ENCODE measurements around the gene ERN1. TPM values are rescaled to one million over a fixed set of nuclear protein-coding genes. Genes with fewer than 3 reads are reported as not detected.

The ERN1 gene
- polyA plus RNA-seq, 3 donors from 2014 or later, result 30.7 to 52.9 (median 31.3) TPM

DNA sequence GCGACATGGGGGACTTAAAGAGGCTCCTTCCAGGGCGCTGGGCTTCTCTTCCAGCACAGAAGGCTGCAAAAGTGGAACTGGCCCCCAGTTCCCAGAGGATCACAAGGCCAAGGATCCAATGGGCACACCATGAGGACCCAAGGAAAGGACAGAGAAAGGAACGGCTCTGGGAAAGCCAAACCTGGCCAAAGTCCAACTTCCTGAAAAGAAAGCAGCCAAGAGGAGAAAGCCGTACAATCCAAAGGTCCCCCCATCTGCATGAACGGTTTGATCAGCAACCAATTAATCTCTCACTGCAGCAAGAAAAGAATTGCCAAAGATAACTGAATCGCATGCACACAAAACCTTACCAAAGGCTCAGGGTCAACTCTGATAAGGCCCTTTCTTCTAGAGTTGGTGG lies 89.7 kb downstream of the ERN1 start:
- Mint-ChIP-seq H3K27ac (peak overlapping the region in 4 of 6 donors; percentile 23 to 83 (median 42)), H3K36me3 (peaks cover 41 to 61% (median 41%) of the 10 kb centered on the region in 3 donors), H3K4me3 (no peak overlapping the region), H3K9me3 (no peaks in the 10 kb centered on the region), H3K27me3 (ENCODE audit: low read depth in 3 of 3) (peaks cover 0 to 7% (median 5%) of the 10 kb centered on the region in 3 donors), H3K4me1 (peaks cover 4 to 26% of the 10 kb centered on the region in 2 donors)
- DNase-seq, result no peak

DNA sequence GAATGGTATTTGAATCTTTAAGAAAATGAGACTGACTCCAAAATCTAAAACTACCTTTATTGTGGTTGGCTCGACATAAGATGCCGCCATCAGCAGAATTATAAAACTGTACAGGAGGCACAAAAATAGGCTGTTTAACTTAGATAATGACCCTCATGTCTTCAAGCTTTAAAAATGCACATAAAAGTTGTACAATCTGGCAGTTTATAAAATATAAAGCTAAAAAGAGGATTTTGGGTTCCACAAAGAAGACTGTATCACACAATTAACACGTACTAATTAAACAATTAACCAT lies 90.9 kb downstream of the ERN1 start:
- Mint-ChIP-seq H3K36me3 (peaks cover 30 to 51% (median 35%) of the 10 kb centered on the region in 3 donors), H3K9me3 (no peaks in the 10 kb centered on the region), H3K4me1 (peaks cover 4 to 26% of the 10 kb centered on the region in 2 donors), H3K27ac (peak overlapping the region in 1 of 6 donors; percentile 31), H3K27me3 (ENCODE audit: low read depth in 3 of 3) (peaks cover 0 to 6% (median 5%) of the 10 kb centered on the region in 3 donors), H3K4me3 (no peak overlapping the region)
- DNase-seq, result no peak

- peaks cover 30 to 46% (median 33%) of the 10 kb centered on the region in 3 donors for H3K36me3 Mint-ChIP-seq
- peak overlapping the region in 1 of 6 donors; percentile 34 for H3K27ac Mint-ChIP-seq
- no peak overlapping the region for H3K4me3 Mint-ChIP-seq
- peaks cover 4 to 26% of the 10 kb centered on the region in 2 donors for H3K4me1 Mint-ChIP-seq
- no peak for DNase-seq
- peaks cover 0 to 6% (median 5%) of the 10 kb centered on the region in 3 donors for H3K27me3 Mint-ChIP-seq (ENCODE audit: low read depth in 3 of 3)
- H3K9me3 Mint-ChIP-seq, result no peaks in the 10 kb centered on the region
Measured at GRCh38 chr17:64038331-64039105, 91.4 kb downstream of the ERN1 start.

- Mint-ChIP-seq H3K4me3 (no peak overlapping the region), H3K27me3 (ENCODE audit: low read depth in 3 of 3) (peaks cover 0 to 6% (median 5%) of the 10 kb centered on the region in 3 donors), H3K27ac (peak overlapping the region in 1 of 6 donors; percentile 58), H3K36me3 (peaks cover 25 to 44% (median 34%) of the 10 kb centered on the region in 3 donors), H3K9me3 (no peaks in the 10 kb centered on the region), H3K4me1 (peaks cover 4 to 26% of the 10 kb centered on the region in 2 donors)
- DNase-seq, result no peak
Measured at GRCh38 chr17:64037802-64038201, 92.1 kb downstream of the ERN1 start.

- DNase-seq, result no peak
- peaks cover 21 to 39% (median 29%) of the 10 kb centered on the region in 3 donors for H3K36me3 Mint-ChIP-seq
- H3K4me1 Mint-ChIP-seq, result peaks cover 3 to 22% of the 10 kb centered on the region in 2 donors
- H3K27ac Mint-ChIP-seq, result peak overlapping the region in 4 of 6 donors; percentile 20 to 82 (median 43)
- peaks cover 0 to 6% (median 5%) of the 10 kb centered on the region in 3 donors for H3K27me3 Mint-ChIP-seq (ENCODE audit: low read depth in 3 of 3)
- H3K4me3 Mint-ChIP-seq, result no peak overlapping the region
- no peaks in the 10 kb centered on the region for H3K9me3 Mint-ChIP-seq
Measured at GRCh38 chr17:64037180-64037579, 92.8 kb downstream of the ERN1 start.

DNA sequence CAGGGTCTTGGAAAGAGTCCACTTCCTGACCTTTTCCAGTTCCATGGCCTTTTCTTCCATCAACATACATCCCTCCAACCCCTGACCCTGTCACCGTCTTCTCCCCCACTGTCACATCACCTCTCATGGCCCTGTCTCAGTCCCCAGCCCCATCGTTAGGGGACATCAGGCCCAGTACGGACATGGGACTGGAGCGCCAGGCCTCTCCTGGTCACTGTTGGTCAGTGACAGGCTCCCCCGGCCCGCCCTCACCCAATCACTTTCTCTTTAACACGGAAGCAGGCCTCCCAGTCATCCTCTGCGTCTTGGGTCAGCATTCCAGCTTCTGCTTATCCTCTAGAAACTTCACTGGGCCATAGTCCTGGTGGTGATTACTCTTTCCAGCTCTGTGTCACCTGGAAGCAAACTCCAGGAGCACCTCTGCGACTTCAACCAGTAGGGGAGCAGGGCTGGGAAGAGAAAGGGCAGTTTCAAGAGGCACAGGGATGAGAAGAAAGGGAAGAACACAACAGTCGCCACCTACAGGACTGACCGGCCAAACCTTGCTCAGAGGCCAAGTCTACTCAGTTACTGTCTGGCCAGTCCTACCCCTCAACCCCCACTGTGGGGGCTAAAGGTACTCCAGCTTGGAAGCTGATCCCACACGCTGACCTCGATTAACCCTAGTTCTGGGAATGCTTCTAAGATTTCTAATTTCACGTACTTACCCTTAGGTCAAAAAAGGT lies 93.6 kb downstream of the ERN1 start:
- Mint-ChIP-seq H3K27ac (peak overlapping the region in 3 of 6 donors; percentile 20 to 82 (median 21)), H3K4me3 (no peak overlapping the region)

DNA sequence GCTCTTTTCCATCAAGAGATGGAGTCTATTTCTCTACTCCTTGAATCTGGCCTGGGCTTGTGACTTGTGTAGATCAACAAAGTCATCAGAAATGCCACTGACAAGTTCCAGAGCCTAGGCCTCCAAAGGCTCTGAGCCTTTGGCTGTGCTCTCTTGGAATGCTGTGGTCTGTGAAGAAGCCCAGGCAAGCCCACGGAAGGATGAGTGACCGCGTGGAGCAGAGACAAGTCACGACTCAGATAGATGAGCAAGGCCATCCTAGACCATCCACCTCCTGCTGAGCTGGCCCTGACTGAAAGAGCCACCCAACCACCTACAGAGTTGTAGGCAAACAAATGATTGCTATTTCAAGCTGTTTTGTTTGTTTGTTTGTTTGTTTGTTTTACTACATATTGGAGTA lies 97.9 kb downstream of the ERN1 start:
- H3K9me3 Mint-ChIP-seq, result no peaks in the 10 kb centered on the region
- peaks cover 0 to 2% (median under 1%) of the 10 kb centered on the region in 3 donors for H3K27me3 Mint-ChIP-seq (ENCODE audit: low read depth in 3 of 3)
- no peak overlapping the region for H3K4me3 Mint-ChIP-seq
- H3K27ac Mint-ChIP-seq, result no peak overlapping the region
- no peak for DNase-seq
- peaks cover 8 to 12% of the 10 kb centered on the region in 2 donors for H3K4me1 Mint-ChIP-seq
- peaks cover under 1 to 10% (median 4%) of the 10 kb centered on the region in 3 donors for H3K36me3 Mint-ChIP-seq

More for the DNA sequence above, 93.6 kb downstream of the ERN1 start:
- no peak for DNase-seq
- no peaks in the 10 kb centered on the region for H3K9me3 Mint-ChIP-seq
- H3K4me1 Mint-ChIP-seq, result peaks cover 0 to 13% of the 10 kb centered on the region in 2 donors
- peaks cover 0 to 3% (median 3%) of the 10 kb centered on the region in 3 donors for H3K27me3 Mint-ChIP-seq (ENCODE audit: low read depth in 3 of 3)
- H3K36me3 Mint-ChIP-seq, result peaks cover 14 to 32% (median 21%) of the 10 kb centered on the region in 3 donors

GRCh38 chr17:64028874-64029464 lies 101.0 kb downstream of the ERN1 start:
- H3K27ac Mint-ChIP-seq, result no peak overlapping the region
- H3K4me1 Mint-ChIP-seq, result peaks cover 31 to 36% of the 10 kb centered on the region in 2 donors
- H3K9me3 Mint-ChIP-seq, result no peaks in the 10 kb centered on the region
- H3K36me3 Mint-ChIP-seq, result peaks cover 0 to 3% (median 0%) of the 10 kb centered on the region in 3 donors
- H3K4me3 Mint-ChIP-seq, result no peak overlapping the region
- peaks cover 2 to 15% (median 13%) of the 10 kb centered on the region in 3 donors for H3K27me3 Mint-ChIP-seq (ENCODE audit: low read depth in 3 of 3)
- DNase-seq, result peak; percentile 62 to 71 (median 68)

DNA sequence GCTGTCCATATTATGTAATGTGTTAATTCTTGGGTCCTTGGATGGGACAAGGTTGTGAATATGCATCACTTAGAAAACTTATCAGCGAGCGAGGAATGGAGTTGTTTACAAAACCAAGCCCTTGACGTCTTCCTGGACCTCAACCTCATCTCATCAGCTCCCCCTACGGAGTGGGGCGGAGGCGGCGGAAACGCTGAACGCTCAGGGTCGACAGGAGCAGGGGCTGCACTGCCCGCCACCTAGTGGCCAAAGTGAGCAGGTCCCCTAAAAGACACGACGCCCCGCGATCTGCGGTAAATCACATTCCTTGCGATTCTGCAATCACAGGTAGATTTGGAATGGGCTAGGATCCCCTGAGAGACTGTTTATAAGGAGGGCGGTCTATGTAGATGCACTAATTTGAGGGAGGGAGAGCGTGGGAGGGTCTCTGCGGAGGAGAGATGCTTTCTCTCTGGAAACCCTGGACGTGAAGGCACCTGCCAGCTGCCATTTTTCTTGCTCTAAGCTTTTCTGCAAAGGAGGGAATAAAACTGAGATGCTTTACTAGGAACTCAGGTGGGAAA lies 104.1 kb downstream of the ERN1 start:
- Mint-ChIP-seq H3K27me3 (ENCODE audit: low read depth in 3 of 3) (peaks cover 15 to 20% (median 20%) of the 10 kb centered on the region in 3 donors), H3K4me3 (peak overlapping the region; percentile 77 to 94 (median 89)), H3K36me3 (no peaks in the 10 kb centered on the region), H3K4me1 (peaks cover 63 to 67% of the 10 kb centered on the region in 2 donors), H3K9me3 (no peaks in the 10 kb centered on the region), H3K27ac (peak overlapping the region; percentile 96 to 100 (median 100))
- peak; percentile 95 to 96 (median 96) for DNase-seq

DNA sequence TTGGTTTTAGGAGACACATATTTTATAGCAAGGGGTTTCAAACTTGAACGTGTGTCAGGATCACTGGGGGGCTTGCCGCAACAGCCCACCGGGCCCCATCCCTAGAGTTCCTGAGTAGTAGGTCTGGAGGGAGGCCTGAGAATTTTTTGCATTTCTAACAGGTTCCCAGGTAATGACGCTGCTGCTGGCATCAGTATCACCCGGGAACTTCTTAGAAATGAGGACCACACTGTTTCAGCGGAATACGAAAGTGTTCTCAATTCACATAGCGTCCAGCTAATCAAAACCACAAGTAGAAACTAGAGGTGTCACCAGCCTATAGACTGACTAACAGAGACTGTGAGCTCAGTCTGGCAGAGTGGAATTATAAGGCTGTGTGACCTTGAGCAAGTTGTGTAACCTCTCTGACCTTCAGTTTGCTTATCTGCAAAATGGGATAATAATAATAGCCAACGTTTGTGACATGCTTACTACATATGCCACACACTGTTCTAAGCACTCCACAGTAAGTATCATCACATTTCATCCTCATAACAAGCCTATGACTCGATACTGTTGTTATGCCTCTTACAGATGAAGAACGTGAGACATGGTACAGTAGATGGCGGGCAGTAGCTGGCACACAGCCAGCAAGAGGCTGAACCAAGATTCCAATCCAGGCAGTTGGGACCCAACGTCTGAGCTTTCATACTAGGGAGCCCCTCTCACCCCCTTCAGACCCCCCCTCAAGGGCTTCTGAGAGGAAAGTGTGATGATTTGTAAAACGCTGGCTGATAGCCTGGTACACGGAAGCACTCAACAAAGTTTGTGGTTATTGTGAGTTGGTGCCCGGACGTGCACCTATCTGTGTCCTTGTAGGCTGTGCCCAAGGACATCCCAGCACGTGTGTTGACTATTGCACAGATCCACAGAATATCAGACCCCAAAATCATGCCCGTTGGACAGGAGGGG lies 104.9 kb downstream of the ERN1 start:
- Mint-ChIP-seq H3K4me1 (peaks cover 64 to 71% of the 10 kb centered on the region in 2 donors), H3K27me3 (ENCODE audit: low read depth in 3 of 3) (peaks cover 23 to 28% (median 28%) of the 10 kb centered on the region in 3 donors), H3K27ac (peak overlapping the region; percentile 96 to 100 (median 100)), H3K9me3 (no peaks in the 10 kb centered on the region), H3K36me3 (no peaks in the 10 kb centered on the region), H3K4me3 (peak overlapping the region; percentile 77 to 94 (median 89))
- peak; percentile 81 to 83 (median 83) for DNase-seq

- Mint-ChIP-seq H3K27ac (peak overlapping the region; percentile 96 to 100 (median 100)), H3K4me1 (peaks cover 68 to 70% of the 10 kb centered on the region in 2 donors), H3K36me3 (no peaks in the 10 kb centered on the region), H3K9me3 (no peaks in the 10 kb centered on the region), H3K27me3 (ENCODE audit: low read depth in 3 of 3) (peaks cover 28 to 36% (median 31%) of the 10 kb centered on the region in 3 donors), H3K4me3 (peak overlapping the region; percentile 77 to 94 (median 89))
- peak; percentile 52 to 61 (median 54) for DNase-seq
Measured at GRCh38 chr17:64024215-64024654, 105.7 kb downstream of the ERN1 start.

DNA sequence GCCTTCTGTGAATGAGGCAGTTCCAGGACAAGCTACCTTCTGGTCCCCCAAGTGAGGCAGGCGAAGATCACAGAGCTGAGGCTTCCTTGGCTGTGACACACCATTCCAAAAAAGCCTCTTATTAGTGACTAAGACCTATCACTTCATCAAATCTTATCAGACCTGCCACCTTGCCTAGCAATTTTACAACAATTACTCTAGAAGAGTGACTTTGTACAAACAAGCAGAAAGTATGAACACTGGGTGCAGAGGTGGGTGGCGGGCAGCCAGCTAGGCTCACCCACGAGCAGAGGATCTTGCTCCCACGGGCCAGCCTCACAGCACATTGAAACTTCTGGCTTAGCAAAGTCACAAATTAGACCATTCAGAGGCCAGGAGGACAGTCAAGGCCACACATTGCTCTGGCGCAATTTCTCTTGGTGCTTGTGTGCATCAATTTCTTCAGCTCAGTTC lies 107.3 kb downstream of the ERN1 start:
- no peaks in the 10 kb centered on the region for H3K36me3 Mint-ChIP-seq
- peaks cover 28 to 41% (median 29%) of the 10 kb centered on the region in 3 donors for H3K27me3 Mint-ChIP-seq (ENCODE audit: low read depth in 3 of 3)
- no peaks in the 10 kb centered on the region for H3K9me3 Mint-ChIP-seq
- H3K4me3 Mint-ChIP-seq, result peak overlapping the region; percentile 49 to 100 (median 70)
- H3K27ac Mint-ChIP-seq, result peak overlapping the region; percentile 81 to 100 (median 99)
- peaks cover 74 to 81% of the 10 kb centered on the region in 2 donors for H3K4me1 Mint-ChIP-seq
- DNase-seq, result no peak
